Mesendoderm (in vitro differentiated cells): ENCODE measurements around the gene NSUN2.

Source experiments
- DNase-seq: peaks from one replicate; pipeline ENCODE4 v3.0.0; 2013
- H2AK5ac ChIP-seq: 2 replicates; pipeline ENCODE4 v1.6.1; 2013; ENCODE audit warnings: low read length, inconsistent platforms
- H2BK120ac ChIP-seq: 2 replicates; pipeline ENCODE4 v1.6.1; 2013; ENCODE audit warnings: low read depth, mild to moderate bottlenecking, low read length, moderate library complexity, mixed read lengths
- H2BK15ac ChIP-seq: replicated peaks from 2 replicates; pipeline ENCODE4 v1.6.1; 2013; ENCODE audit warnings: low read depth, mild to moderate bottlenecking, moderate library complexity
- H2BK5ac ChIP-seq: 2 replicates; pipeline ENCODE4 v1.6.1; 2013; ENCODE audit warnings: low read length, inconsistent platforms
- H3K18ac ChIP-seq: 2 replicates; pipeline ENCODE4 v1.6.1; 2013; ENCODE audit warnings: mild to moderate bottlenecking, low read length, mixed read lengths
- H3K23ac ChIP-seq: one replicate; pipeline ENCODE4 v1.6.1; 2013; ENCODE audit warnings: low read length
- H3K27ac ChIP-seq: 2 replicates; pipeline ENCODE4 v1.5.1; 2013; ENCODE audit warnings: low read depth, mild to moderate bottlenecking, inconsistent platforms, low read length, moderate library complexity
- H3K27me3 ChIP-seq: 2 replicates; pipeline ENCODE4 v1.6.1; 2013; ENCODE audit warnings: low read length, control low read depth, mild to moderate bottlenecking, inconsistent platforms; ENCODE audit not compliant: insufficient read depth, poor library complexity
- H3K36me3 ChIP-seq: 2 replicates; pipeline ENCODE4 v1.6.1; 2013; ENCODE audit warnings: low read length, inconsistent platforms; ENCODE audit not compliant: control insufficient read depth, insufficient read depth
- H3K4ac ChIP-seq: one replicate; pipeline ENCODE4 v1.6.1; 2013; ENCODE audit warnings: low read depth, mild to moderate bottlenecking, low read length, moderate library complexity
- H3K4me1 ChIP-seq: 2 replicates; pipeline ENCODE4 v1.6.1; 2013; ENCODE audit warnings: low read depth, low read length, inconsistent platforms; ENCODE audit not compliant: control insufficient read depth
- H3K4me2 ChIP-seq: 2 replicates; pipeline ENCODE4 v1.6.1; 2013; ENCODE audit warnings: low read length
- H3K4me3 ChIP-seq: 2 replicates; pipeline ENCODE4 v1.5.1; 2013; ENCODE audit warnings: mild to moderate bottlenecking, low read length
- H3K56ac ChIP-seq: one replicate; pipeline ENCODE4 v1.6.1; 2013; ENCODE audit warnings: low read length
- H3K79me1 ChIP-seq: 2 replicates; pipeline ENCODE4 v1.6.1; 2013; ENCODE audit warnings: low read length, inconsistent platforms
- H3K79me2 ChIP-seq: 2 replicates; pipeline ENCODE4 v1.6.1; 2013; ENCODE audit warnings: mild to moderate bottlenecking, low read length; ENCODE audit not compliant: control insufficient read depth, insufficient read depth
- H3K9ac ChIP-seq: 2 replicates; pipeline ENCODE4 v1.6.1; 2013; ENCODE audit warnings: low read length, inconsistent platforms
- H4K5ac ChIP-seq: one replicate; pipeline ENCODE4 v1.6.1; 2013; ENCODE audit warnings: low read length
- H4K8ac ChIP-seq: one replicate; pipeline ENCODE4 v1.6.1; 2013; ENCODE audit warnings: low read depth, mild to moderate bottlenecking, control low read depth, low read length, moderate library complexity
- WGBS: extraction: QIAGEN DNeasy Blood & Tissue Kit; methylation state at CpG from one replicate; pipeline ENCODE4 v1.1.7; 2013; ENCODE audit warnings: low lambda C conversion rate, missing lambda C conversion rate; ENCODE audit not compliant: insufficient coverage; ENCODE audit errors: extremely low coverage; 5-methylcytosine and 5-hydroxymethylcytosine counted together

The NSUN2 gene

DNA sequence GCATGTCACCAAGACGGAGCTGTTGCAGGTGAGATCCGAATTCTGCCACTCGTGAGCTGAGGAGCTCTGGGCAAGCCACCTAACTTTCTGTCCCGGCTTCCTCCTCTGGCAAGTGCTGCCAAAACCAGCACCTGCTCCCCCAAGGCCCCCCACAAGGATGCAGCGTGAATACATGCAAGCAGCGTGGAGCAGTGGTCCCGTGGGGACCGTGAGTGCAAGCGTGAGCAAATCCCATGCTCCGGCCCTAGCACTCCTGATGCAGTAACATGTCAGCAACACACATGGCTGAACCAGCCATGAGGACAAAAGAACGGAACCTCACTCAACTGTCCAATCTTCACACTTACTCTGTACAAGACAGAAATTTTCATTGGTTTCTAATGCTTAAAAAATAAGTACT lies 31.0 kb downstream of the NSUN2 start:
- no peak overlapping the region for H3K4me3 ChIP-seq
- H3K9ac ChIP-seq, result no peak overlapping the region
- H3K79me2 ChIP-seq, result no peaks in the 10 kb centered on the region
- no peak overlapping the region for H2BK5ac ChIP-seq
- no peak overlapping the region for H3K4me2 ChIP-seq
- H2BK15ac ChIP-seq, result no peak overlapping the region
- no peak overlapping the region for H4K8ac ChIP-seq
- H3K36me3 ChIP-seq, result peaks cover 30% of the 10 kb centered on the region
- no peaks in the 10 kb centered on the region for H3K27me3 ChIP-seq
- H3K18ac ChIP-seq, result no peak overlapping the region
- H2BK120ac ChIP-seq, result no peak overlapping the region
- no peaks in the 10 kb centered on the region for H3K79me1 ChIP-seq
- H3K4ac ChIP-seq, result no peak overlapping the region
- no peak overlapping the region for H3K23ac ChIP-seq
- no peak overlapping the region for H4K5ac ChIP-seq
- no peak overlapping the region for H2AK5ac ChIP-seq
- no peak for DNase-seq
- no CpG with 5 or more reads among the region's 11 CpGs for WGBS
- no peak overlapping the region for H3K27ac ChIP-seq
- H3K4me1 ChIP-seq, result no peaks in the 10 kb centered on the region
- no peak overlapping the region for H3K56ac ChIP-seq

DNA sequence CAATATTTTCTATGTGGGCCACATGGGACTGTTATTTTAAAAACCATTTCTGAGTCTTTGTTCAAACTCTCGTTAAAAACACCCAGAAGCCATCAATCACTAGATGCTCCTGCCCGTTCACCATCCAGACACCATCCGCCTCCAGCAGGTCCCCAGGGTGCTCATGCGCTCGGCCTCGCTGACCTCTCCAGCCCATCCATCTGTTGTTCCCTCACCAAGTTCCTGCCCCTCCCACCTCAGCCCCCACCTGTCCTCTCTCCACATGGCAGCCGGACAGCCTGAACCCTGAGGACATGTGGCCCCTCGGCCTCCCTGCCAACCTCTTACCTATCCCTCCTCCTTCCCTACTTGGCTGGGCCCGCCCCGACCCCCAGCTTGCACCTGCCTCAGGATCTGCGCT lies 31.6 kb downstream of the NSUN2 start:
- Histone ChIP-seq H4K8ac (no peak overlapping the region), H3K27me3 (no peaks in the 10 kb centered on the region), H3K4me2 (no peak overlapping the region), H3K4me3 (no peak overlapping the region), H4K5ac (no peak overlapping the region), H3K56ac (no peak overlapping the region), H2AK5ac (no peak overlapping the region), H3K18ac (no peak overlapping the region), H3K79me1 (no peaks in the 10 kb centered on the region), H3K36me3 (peaks cover 33% of the 10 kb centered on the region), H3K4me1 (peaks cover 2% of the 10 kb centered on the region), H3K27ac (no peak overlapping the region), H2BK5ac (no peak overlapping the region), H2BK15ac (no peak overlapping the region), H3K9ac (no peak overlapping the region), H3K4ac (no peak overlapping the region), H2BK120ac (no peak overlapping the region), H3K23ac (no peak overlapping the region), H3K79me2 (no peaks in the 10 kb centered on the region)
- DNase-seq, result no peak
- no CpG with 5 or more reads among the region's 11 CpGs for WGBS

DNA sequence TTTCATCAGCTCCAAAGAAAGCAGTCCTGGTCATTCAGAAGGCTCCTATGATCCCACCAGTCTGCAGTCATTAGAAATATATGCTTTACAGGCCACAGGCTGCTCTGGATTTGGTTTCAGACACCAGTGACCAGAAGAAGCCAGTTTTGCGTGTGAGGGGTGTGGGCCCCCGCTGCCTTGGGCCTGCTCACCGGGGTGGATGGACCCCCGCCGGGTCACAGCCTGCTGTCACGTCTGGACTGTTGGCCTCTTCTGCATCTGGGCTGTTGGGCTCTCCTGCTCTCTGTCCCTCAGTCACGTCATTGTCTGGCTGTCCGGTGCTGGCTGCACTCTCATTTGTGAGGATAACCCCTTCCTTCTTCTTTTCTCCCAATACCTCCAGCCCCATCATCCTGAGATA lies 33.1 kb downstream of the NSUN2 start:
- Histone ChIP-seq H3K27ac (no peak overlapping the region), H3K79me2 (no peaks in the 10 kb centered on the region), H3K18ac (no peak overlapping the region), H3K4me3 (no peak overlapping the region), H3K23ac (no peak overlapping the region), H2BK5ac (no peak overlapping the region), H4K8ac (no peak overlapping the region), H2BK15ac (no peak overlapping the region), H2AK5ac (no peak overlapping the region), H4K5ac (no peak overlapping the region), H3K4ac (no peak overlapping the region), H3K79me1 (no peaks in the 10 kb centered on the region), H3K4me2 (no peak overlapping the region), H3K4me1 (peaks cover 4% of the 10 kb centered on the region), H3K36me3 (peaks cover 27% of the 10 kb centered on the region), H3K56ac (no peak overlapping the region), H3K9ac (no peak overlapping the region), H2BK120ac (no peak overlapping the region), H3K27me3 (no peaks in the 10 kb centered on the region)
- DNase-seq, result no peak
- WGBS, result no CpG with 5 or more reads among the region's 8 CpGs

DNA sequence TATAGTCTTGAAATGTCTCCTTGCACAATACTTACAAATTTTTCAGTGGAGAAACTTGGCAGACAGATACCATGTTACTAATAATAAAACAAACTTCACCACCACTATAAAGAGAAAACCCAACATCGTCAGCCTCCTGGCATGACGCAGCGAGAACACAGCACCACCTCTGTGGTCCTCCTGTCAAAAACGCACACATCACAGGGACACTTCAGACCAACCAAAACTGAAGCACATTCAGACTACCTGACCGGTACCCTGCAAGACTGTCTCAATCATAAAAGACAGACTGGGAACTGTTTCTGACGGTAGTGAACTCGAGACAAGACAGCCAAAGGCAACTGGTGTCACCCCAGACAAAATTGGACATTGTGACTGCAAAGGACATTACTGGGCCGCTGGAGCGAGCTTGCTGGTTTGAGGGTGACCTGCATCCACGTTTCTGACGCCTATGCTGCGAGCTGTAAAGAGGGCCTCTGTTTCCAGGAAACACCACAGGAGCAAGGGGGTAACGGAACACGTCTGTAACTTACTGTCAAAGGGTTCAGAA lies 34.4 kb downstream of the NSUN2 start:
- Histone ChIP-seq H4K8ac (no peak overlapping the region), H2BK15ac (no peak overlapping the region), H3K4me3 (no peak overlapping the region), H3K23ac (no peak overlapping the region), H3K4me1 (peaks cover 4% of the 10 kb centered on the region), H2AK5ac (no peak overlapping the region), H3K27ac (no peak overlapping the region), H3K36me3 (peaks cover 23% of the 10 kb centered on the region), H3K9ac (no peak overlapping the region), H3K79me1 (no peaks in the 10 kb centered on the region), H3K4ac (no peak overlapping the region), H4K5ac (no peak overlapping the region), H3K27me3 (no peaks in the 10 kb centered on the region), H2BK120ac (no peak overlapping the region), H3K4me2 (no peak overlapping the region), H3K18ac (no peak overlapping the region), H2BK5ac (no peak overlapping the region), H3K56ac (no peak overlapping the region), H3K79me2 (no peaks in the 10 kb centered on the region)
- DNase-seq, result no peak
- WGBS, result no CpG with 5 or more reads among the region's 14 CpGs

DNA sequence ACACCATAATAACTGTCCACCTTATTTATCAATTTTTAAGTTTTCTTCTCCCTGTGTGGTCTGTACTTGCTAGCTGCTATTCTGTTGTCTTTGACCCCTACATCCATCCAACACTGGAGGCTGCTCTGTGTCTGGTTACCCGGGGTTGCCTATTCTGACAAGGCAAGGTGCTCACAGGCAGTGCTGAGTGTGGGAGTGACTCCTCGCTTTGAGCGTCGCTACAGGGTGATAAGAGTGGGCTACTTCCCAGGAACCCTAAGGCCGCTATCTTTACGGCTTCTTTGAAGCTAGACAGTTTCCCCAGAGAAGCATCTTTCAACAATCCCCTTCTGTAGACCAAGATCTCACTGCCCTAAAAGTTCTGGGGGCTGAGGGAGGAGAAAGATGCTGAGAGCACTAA lies 35.3 kb downstream of the NSUN2 start:
- Histone ChIP-seq H3K79me1 (no peaks in the 10 kb centered on the region), H2BK15ac (no peak overlapping the region), H3K4me3 (no peak overlapping the region), H3K27me3 (no peaks in the 10 kb centered on the region), H3K9ac (no peak overlapping the region), H3K4me2 (no peak overlapping the region), H2AK5ac (no peak overlapping the region), H2BK5ac (no peak overlapping the region), H3K23ac (no peak overlapping the region), H3K56ac (no peak overlapping the region), H3K36me3 (peaks cover 23% of the 10 kb centered on the region), H3K27ac (no peak overlapping the region), H3K4ac (no peak overlapping the region), H3K4me1 (peaks cover 4% of the 10 kb centered on the region), H2BK120ac (no peak overlapping the region), H4K8ac (no peak overlapping the region), H3K79me2 (no peaks in the 10 kb centered on the region), H4K5ac (no peak overlapping the region), H3K18ac (no peak overlapping the region)
- no peak for DNase-seq
- no CpG with 5 or more reads among the region's 6 CpGs for WGBS

DNA sequence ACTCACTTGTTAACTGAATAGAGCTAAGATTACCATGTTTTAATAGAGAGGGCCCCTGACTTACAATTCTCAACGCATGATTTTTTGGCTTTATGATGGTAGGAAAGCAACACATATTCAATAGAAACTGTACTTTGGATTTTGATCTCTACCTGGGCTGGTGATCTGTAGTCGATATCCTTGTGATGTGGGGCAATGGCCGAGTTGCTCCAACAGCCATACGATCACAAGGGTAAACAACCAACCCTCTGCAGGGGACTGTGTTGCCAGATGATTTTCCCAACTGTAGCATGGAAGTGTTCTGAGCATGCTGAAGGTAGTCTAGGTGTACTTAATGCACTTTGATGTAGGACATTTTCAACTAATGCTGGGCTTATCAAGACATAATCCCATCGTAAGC lies 36.5 kb downstream of the NSUN2 start:
- Histone ChIP-seq H3K18ac (no peak overlapping the region), H2BK15ac (no peak overlapping the region), H4K8ac (no peak overlapping the region), H4K5ac (no peak overlapping the region), H3K23ac (no peak overlapping the region), H2BK120ac (no peak overlapping the region), H3K27ac (no peak overlapping the region), H3K4me2 (no peak overlapping the region), H3K9ac (no peak overlapping the region), H3K79me1 (no peaks in the 10 kb centered on the region), H3K4me3 (no peak overlapping the region), H3K4ac (no peak overlapping the region), H3K56ac (no peak overlapping the region), H2AK5ac (no peak overlapping the region), H3K27me3 (no peaks in the 10 kb centered on the region), H2BK5ac (no peak overlapping the region), H3K79me2 (no peaks in the 10 kb centered on the region), H3K4me1 (peaks cover 4% of the 10 kb centered on the region), H3K36me3 (peaks cover 14% of the 10 kb centered on the region)
- no peak for DNase-seq
- no CpG with 5 or more reads among the region's 5 CpGs for WGBS
